SK-N-SH (cell line): ENCODE results near the gene HOXA6. TPM values are rescaled to one million over a fixed set of nuclear protein-coding genes. Genes with fewer than 3 reads are reported as not detected.
A peak's percentile ranks its signal among the peaks of the same experiment; 100 is the strongest.

Experiments
- CTCF ChIA-PET: fragments of 300-600, 350-600 bp; formaldehyde crosslinking; extraction: SDS; loops from one replicate; lab custom pipeline; 2021; lab: Yijun Ruan, JAX
- POLR2A ChIA-PET: fragments of 350-600 bp; sonication (Branson Sonifier 250); formaldehyde crosslinking; extraction: SDS; loops from one replicate; lab custom pipeline; 2020; ENCODE audit warnings: antibody characterized with exemption, inconsistent platforms; lab: Yijun Ruan, JAX
- DNase-seq: peaks from one replicate; pipeline ENCODE4 v3.0.0; 2012
- H2AFZ ChIP-seq: fragments of 200-600 bp; sonication (generic); 2 replicates; pipeline ENCODE4 v1.8.1; 2016; ENCODE audit warnings: antibody characterized with exemption, mild to moderate bottlenecking, low read depth
- H3F3A ChIP-seq: fragments of 200-600 bp; sonication (generic); replicated peaks from 2 replicates; pipeline ENCODE3; 2016; ENCODE audit warnings: antibody characterized with exemption, mild to moderate bottlenecking; ENCODE audit not compliant: insufficient read depth
- H3K27ac ChIP-seq, 2 experiments: fragments of 200-500 bp in 1 of 2; fragments of 200-600 bp in 1 of 2; sonication (Bioruptor generic) in 1 of 2; sonication (generic), shearing (Covaris generic) in 1 of 2; 2 replicates each; pipeline versions ENCODE4 v1.5.1 to v1.6.1; 2014 to 2016; ENCODE audit warnings: low read depth in 2 of 2, inconsistent platforms in 1 of 2, low read length in 1 of 2, mild to moderate bottlenecking in 1 of 2, mixed read lengths in 1 of 2
- H3K27me3 ChIP-seq: fragments of 200-600 bp; sonication (generic), shearing (Covaris generic); 2 replicates; pipeline ENCODE4 v1.6.1; 2016; ENCODE audit warnings: mixed run types; ENCODE audit not compliant: insufficient read depth
- H3K36me3 ChIP-seq, 2 experiments: fragments of 200-500 bp in 1 of 2; fragments of 200-600 bp in 1 of 2; sonication (Bioruptor generic) in 1 of 2; sonication (generic) in 1 of 2; replicated peaks in 1 of 2; 2 replicates each; pipeline versions ENCODE3 to v1.5.1; 2014 to 2016; ENCODE audit warnings: low read length in 1 of 2, mild to moderate bottlenecking in 1 of 2; ENCODE audit not compliant: insufficient read depth in 2 of 2, control insufficient read depth in 1 of 2
- H3K4me1 ChIP-seq, 2 experiments: fragments of 200-500 bp in 1 of 2; fragments of 200-600 bp in 1 of 2; sonication (Bioruptor generic) in 1 of 2; sonication (generic), shearing (Covaris generic) in 1 of 2; 2 replicates each; pipeline versions ENCODE4 v1.5.1 to v1.6.1; 2014 to 2016; ENCODE audit warnings: low read depth in 1 of 2, low read length in 1 of 2, mixed run types in 1 of 2; ENCODE audit not compliant: insufficient read depth in 2 of 2, control insufficient read depth in 1 of 2
- H3K4me2 ChIP-seq: fragments of 200-600 bp; sonication (generic), shearing (Covaris generic); 2 replicates; pipeline ENCODE4 v1.6.1; 2017; ENCODE audit warnings: mixed run types
- H3K4me3 ChIP-seq, 2 experiments: fragments of 200-500 bp in 1 of 2; fragments of 200-600 bp in 1 of 2; sonication (Bioruptor generic) in 1 of 2; sonication (generic), shearing (Covaris generic) in 1 of 2; 2 replicates each; pipeline versions ENCODE4 v1.5.1 to v1.8.1; 2014 to 2016; ENCODE audit warnings: low read depth in 2 of 2, inconsistent platforms in 1 of 2, low read length in 1 of 2, mild to moderate bottlenecking in 1 of 2, mixed read lengths in 1 of 2, moderate library complexity in 1 of 2
- H3K79me2 ChIP-seq: fragments of 200-600 bp; sonication (generic); 2 replicates; pipeline ENCODE4 v1.8.1; 2017; ENCODE audit warnings: mild to moderate bottlenecking; ENCODE audit not compliant: insufficient read depth
- H3K9ac ChIP-seq: fragments of 200-600 bp; sonication (generic); 2 replicates; pipeline ENCODE4 v1.6.1; 2017; ENCODE audit warnings: mixed run types
- H3K9me2 ChIP-seq: fragments of 200-600 bp; sonication (generic); 2 replicates; pipeline ENCODE4 v1.6.1; 2017; ENCODE audit warnings: mixed run types
- H3K9me3 ChIP-seq: fragments of 200-600 bp; sonication (generic); 2 replicates; pipeline ENCODE4 v1.6.1; 2017; ENCODE audit warnings: mixed run types, mild to moderate bottlenecking, moderate library complexity
- H4K20me1 ChIP-seq: fragments of 200-600 bp; sonication (generic); 2 replicates; pipeline ENCODE4 v1.6.1; 2017; ENCODE audit warnings: mild to moderate bottlenecking, mixed run types; ENCODE audit not compliant: insufficient read depth
- ELF1 ChIP-seq: IDR thresholded peaks from 2 replicates; pipeline ENCODE4 v1.4.0; 2012
- EZH2phosphoT487 ChIP-seq: fragments of 200-600 bp; sonication (generic); IDR thresholded peaks from 2 replicates; pipeline ENCODE4 v1.6.1; 2017; ENCODE audit warnings: low read depth, mixed run types, mild to moderate bottlenecking, antibody characterized with exemption, moderate library complexity, borderline replicate concordance
- FOXJ3 ChIP-seq: sonication (generic); formaldehyde crosslinking; IDR thresholded peaks from 2 replicates; pipeline ENCODE4 v1.5.1; 2020; ENCODE audit warnings: mild to moderate bottlenecking, missing genetic modification reagents
- FOXM1 ChIP-seq: IDR thresholded peaks from 2 replicates; pipeline ENCODE4 v1.4.0; 2012; ENCODE audit warnings: low read depth, mild to moderate bottlenecking
- JUND ChIP-seq: IDR thresholded peaks from 2 replicates; pipeline ENCODE4 v1.4.0; 2012
- RAD21 ChIP-seq: IDR thresholded peaks from 2 replicates; pipeline ENCODE4 v1.6.1; 2012; ENCODE audit warnings: mild to moderate bottlenecking, low read length
- SMC3 ChIP-seq: IDR thresholded peaks from 2 replicates; pipeline ENCODE4 v1.6.1; 2012; ENCODE audit warnings: low read depth, low read length, improper control_type of control experiment
- TCF12 ChIP-seq: IDR thresholded peaks from 2 replicates; pipeline ENCODE4 v1.4.0; 2012
- WGBS: methylation state at CpG from one replicate; pipeline ENCODE4 v1.1.6; 2017; ENCODE audit warnings: low lambda C conversion rate; 5-methylcytosine and 5-hydroxymethylcytosine counted together
- polyA plus RNA-seq, 3 experiments: library from polyadenylated mRNA; depleted of rRNA; stranded (reverse); fragments of >200 nt; gene quantifications; 2 replicates each; pipeline ENCODE4 v1.2.3, GENCODE V29; 2012
- TF ChIP-seq, protein P1 (sequence below): IDR thresholded peaks from 2 replicates; pipeline ENCODE4 v1.4.0; 2012; ENCODE audit warnings: low read depth, borderline replicate concordance
- TF ChIP-seq, protein P2 (sequence below): IDR thresholded peaks from 2 replicates; pipeline ENCODE4 v1.4.0; 2012; ENCODE audit warnings: low read depth, borderline replicate concordance

Gene HOXA6
- polyA plus RNA-seq, 1 of the 3 experiments (the other 2 are of a cell fraction), result not detected

DNA sequence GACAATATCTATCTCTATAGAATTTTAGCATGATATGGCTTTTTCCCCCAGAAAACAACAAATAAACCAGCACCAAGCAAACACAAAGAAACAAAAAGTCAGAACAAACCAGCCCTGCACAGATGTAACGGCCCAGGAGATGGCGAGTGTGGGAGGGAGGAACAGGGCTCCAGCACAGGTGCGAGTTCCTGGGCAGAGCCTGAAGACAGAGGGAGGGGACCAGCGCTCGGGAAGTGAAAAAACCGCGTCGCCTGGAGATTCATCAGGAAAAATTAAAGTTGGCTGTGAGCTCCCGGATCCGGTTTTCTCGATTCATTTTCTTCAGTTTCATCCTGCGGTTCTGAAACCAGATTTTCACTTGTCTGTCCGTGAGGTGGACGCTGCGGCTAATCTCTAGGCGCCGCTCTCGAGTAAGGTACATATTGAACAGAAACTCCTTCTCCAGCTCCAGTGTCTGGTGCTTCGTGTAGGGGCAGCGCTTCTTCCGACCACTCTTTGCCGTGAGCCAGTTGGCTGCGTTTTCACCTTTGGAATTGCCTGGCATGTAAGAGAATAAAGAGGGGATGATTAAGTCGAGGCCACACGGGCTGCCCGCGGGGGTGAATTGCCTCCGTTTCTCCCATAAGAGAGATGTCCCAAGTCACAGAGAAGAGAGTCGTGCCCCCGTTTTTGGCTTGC, 24.2 kb upstream of the HOXA6 start:
- Histone ChIP-seq H2AFZ (no peak overlapping the region), H3F3A (peaks cover 9% of the 10 kb centered on the region), H3K27me3 (peaks cover 100% of the 10 kb centered on the region), H3K9me3 (no peaks in the 10 kb centered on the region), H3K4me3 (no peak overlapping the region), H3K79me2 (no peaks in the 10 kb centered on the region), H3K9me2 (no peaks in the 10 kb centered on the region), H3K4me1 (peaks cover 0 to 2% of the 10 kb centered on the region in 2 experiments; a peak in 1 of 4 replicates), H3K36me3 (no peaks in the 10 kb centered on the region), H3K27ac (no peak overlapping the region), H3K4me2 (no peak overlapping the region), H3K9ac (no peak overlapping the region), H4K20me1 (peaks cover 13% of the 10 kb centered on the region)
- no peak for TF ChIP-seq RAD21
- TF ChIP-seq FOXM1, result no peak
- TF ChIP-seq SMC3, result no peak
- TF ChIP-seq JUND, result no peak
- TF ChIP-seq TCF12, result no peak
- no peak for TF ChIP-seq FOXJ3 (CRISPR knock-in tag)
- TF ChIP-seq, protein P1, sequence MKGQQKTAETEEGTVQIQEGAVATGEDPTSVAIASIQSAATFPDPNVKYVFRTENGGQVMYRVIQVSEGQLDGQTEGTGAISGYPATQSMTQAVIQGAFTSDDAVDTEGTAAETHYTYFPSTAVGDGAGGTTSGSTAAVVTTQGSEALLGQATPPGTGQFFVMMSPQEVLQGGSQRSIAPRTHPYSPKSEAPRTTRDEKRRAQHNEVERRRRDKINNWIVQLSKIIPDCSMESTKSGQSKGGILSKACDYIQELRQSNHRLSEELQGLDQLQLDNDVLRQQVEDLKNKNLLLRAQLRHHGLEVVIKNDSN, result no peak
- no peak for TF ChIP-seq ELF1
- TF ChIP-seq, protein P2, sequence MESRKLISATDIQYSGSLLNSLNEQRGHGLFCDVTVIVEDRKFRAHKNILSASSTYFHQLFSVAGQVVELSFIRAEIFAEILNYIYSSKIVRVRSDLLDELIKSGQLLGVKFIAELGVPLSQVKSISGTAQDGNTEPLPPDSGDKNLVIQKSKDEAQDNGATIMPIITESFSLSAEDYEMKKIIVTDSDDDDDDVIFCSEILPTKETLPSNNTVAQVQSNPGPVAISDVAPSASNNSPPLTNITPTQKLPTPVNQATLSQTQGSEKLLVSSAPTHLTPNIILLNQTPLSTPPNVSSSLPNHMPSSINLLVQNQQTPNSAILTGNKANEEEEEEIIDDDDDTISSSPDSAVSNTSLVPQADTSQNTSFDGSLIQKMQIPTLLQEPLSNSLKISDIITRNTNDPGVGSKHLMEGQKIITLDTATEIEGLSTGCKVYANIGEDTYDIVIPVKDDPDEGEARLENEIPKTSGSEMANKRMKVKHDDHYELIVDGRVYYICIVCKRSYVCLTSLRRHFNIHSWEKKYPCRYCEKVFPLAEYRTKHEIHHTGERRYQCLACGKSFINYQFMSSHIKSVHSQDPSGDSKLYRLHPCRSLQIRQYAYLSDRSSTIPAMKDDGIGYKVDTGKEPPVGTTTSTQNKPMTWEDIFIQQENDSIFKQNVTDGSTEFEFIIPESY, result no peak
- TF ChIP-seq EZH2phosphoT487, result no peak; the same call in 1 of the 2 replicates
- no peak for DNase-seq
- CTCF ChIA-PET, result interaction anchor here (0.7 to 12.3 kb wide), 10 partner anchors 3 to 802 kb away, joined by 3 to 205 read pairs (median 4); partner anchors contain the start of genes HOXA10, HOXA3, HOXA7 and HOXA9
- POLR2A ChIA-PET, result no interaction called here
- WGBS, result 18% methylated on average over 30 of the region's 30 CpGs

DNA sequence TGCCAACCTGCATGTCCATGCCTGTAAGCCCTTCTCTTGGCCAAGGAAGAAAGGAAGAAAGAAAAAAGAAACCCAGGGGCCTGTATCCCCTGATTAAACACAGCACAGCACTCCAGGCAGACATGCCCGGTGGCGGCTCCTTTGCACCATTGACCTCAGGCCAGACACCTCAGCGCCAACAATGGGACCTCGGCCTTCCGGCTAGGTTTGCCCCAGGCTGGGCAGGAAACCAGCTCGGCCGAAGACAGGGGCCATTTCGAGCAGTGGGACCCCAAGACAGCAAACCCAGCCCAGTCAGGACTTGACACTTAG, 23.7 kb upstream of the HOXA6 start:
- TF ChIP-seq JUND (no peak), EZH2phosphoT487 (0 out of 2 replicates have a peak, but pooled peaks have one; percentile 26)
- no peak overlapping the region for H3K4me2 ChIP-seq
- no peaks in the 10 kb centered on the region for H3K36me3 ChIP-seq
- no peak overlapping the region for H2AFZ ChIP-seq
- no peaks in the 10 kb centered on the region for H3K9me2 ChIP-seq
- no peak overlapping the region for H3K4me3 ChIP-seq
- no peak overlapping the region for H3K9ac ChIP-seq
- H3K27me3 ChIP-seq, result peaks cover 100% of the 10 kb centered on the region
- H3K79me2 ChIP-seq, result no peaks in the 10 kb centered on the region
- ChIA-PET POLR2A (no interaction called here), CTCF (interaction anchor here (0.7 to 12.3 kb wide), 9 partner anchors 3 to 802 kb away, joined by 3 to 205 read pairs (median 4); partner anchors contain the start of genes HOXA10, HOXA3, HOXA7 and HOXA9)
- DNase-seq, result no peak
- peaks cover 0 to 2% of the 10 kb centered on the region in 2 experiments; a peak in 1 of 4 replicates for H3K4me1 ChIP-seq
- H3K27ac ChIP-seq, result no peak overlapping the region
- peaks cover 9% of the 10 kb centered on the region for H3F3A ChIP-seq
- WGBS, result 28% methylated on average over 8 of the region's 8 CpGs
- peaks cover 13% of the 10 kb centered on the region for H4K20me1 ChIP-seq
- H3K9me3 ChIP-seq, result no peaks in the 10 kb centered on the region
